Gastroesophageal sphincter (tissue), 4 donors: ENCODE results near the gene ARX. TPM values are rescaled to one million over a fixed set of nuclear protein-coding genes. Genes with fewer than 3 reads are reported as not detected.

Experiments used
- ATAC-seq: fragments of 150-250 bp; one replicate; pipeline ENCODE4 v1.9.1; 2016; ENCODE audit warnings: mild to moderate bottlenecking, moderate library complexity
- H3K27ac ChIP-seq, 4 donors: fragments of 200-600 bp; sonication (generic) in 3 of 4; 1 replicate in 3 of 4; 2 replicates in 1 of 4; pipeline ENCODE4 v1.5.1; 2016 to 2019
- H3K27me3 ChIP-seq: fragments of 200-600 bp; sonication (generic); one replicate; pipeline ENCODE4 v1.5.1; 2019
- H3K36me3 ChIP-seq, 2 donors: fragments of 200-600 bp; sonication (generic); one replicate each; pipeline ENCODE4 v1.5.1; 2019; ENCODE audit warnings: control low read depth in 1 of 2
- H3K4me1 ChIP-seq, 3 donors: fragments of 200-600 bp; sonication (generic); 1 replicate in 2 of 3; 2 replicates in 1 of 3; pipeline ENCODE4 v1.5.1; 2016 to 2019; ENCODE audit warnings: control low read depth in 2 of 3
- H3K4me3 ChIP-seq, 2 donors: fragments of 200-600 bp; sonication (generic); one replicate each; pipeline ENCODE4 v1.5.1; 2019; ENCODE audit warnings: mild to moderate bottlenecking in 1 of 2, moderate library complexity in 1 of 2
- H3K9me3 ChIP-seq, 3 donors: fragments of 200-600 bp; sonication (generic); one replicate each; pipeline ENCODE4 v1.5.1; 2017 to 2019; ENCODE audit warnings: control low read depth in 2 of 3
- EP300 ChIP-seq: sonication (generic); formaldehyde crosslinking; IDR thresholded peaks from one replicate; pipeline ENCODE4 v1.6.1; 2017; ENCODE audit warnings: antibody characterized with exemption, mild to moderate bottlenecking
- POLR2A ChIP-seq, 2 donors: fragments of 450-650 bp; IDR thresholded peaks; one replicate each; pipeline ENCODE4 v1.6.1; 2017; ENCODE audit warnings: antibody characterized with exemption in 2 of 2, mild to moderate bottlenecking in 2 of 2, moderate library complexity in 1 of 2
- POLR2AphosphoS5 ChIP-seq: sonication (generic); formaldehyde crosslinking; IDR thresholded peaks from one replicate; pipeline ENCODE4 v1.6.1; 2017; ENCODE audit warnings: antibody characterized with exemption
- WGBS, 2 donors: methylation state at CpG; one replicate each; pipeline ENCODE4 v1.1.5; 2018; ENCODE audit warnings: low coverage in 1 of 2; 5-methylcytosine and 5-hydroxymethylcytosine counted together
- total RNA-seq, 4 donors: library from RNA; depleted of rRNA; stranded (reverse); fragments of >200 nt; gene quantifications; one replicate each; pipeline ENCODE4 v1.1.0, GENCODE V29; 2016
- TF ChIP-seq, protein P1 (sequence below), 4 experiments: fragments of 200-600 bp in 2 of 4; fragments of 450-650 bp in 2 of 4; sonication (generic) in 1 of 4; IDR thresholded peaks; one replicate each; pipeline ENCODE4 v1.5.1; 2017 to 2019; ENCODE audit warnings: antibody characterized with exemption in 4 of 4, mild to moderate bottlenecking in 2 of 4, moderate library complexity in 2 of 4

The ARX gene
- total RNA-seq, 4 donors from 2014 or later, result not detected

- Histone ChIP-seq H3K27ac (no peak overlapping the region), H3K4me1 (no peaks in the 10 kb centered on the region), H3K27me3 (no peaks in the 10 kb centered on the region), H3K4me3 (no peak overlapping the region), H3K9me3 (no peaks in the 10 kb centered on the region), H3K36me3 (no peaks in the 10 kb centered on the region)
- WGBS, 2 donors, result 50 to 60% methylated on average over 1 of the region's 1 CpG
- no peak for ATAC-seq
- no peak for TF ChIP-seq POLR2A (IDR thresholded peaks at IDR 0.05)
- no peak for TF ChIP-seq EP300
- TF ChIP-seq POLR2AphosphoS5, result no peak
- TF ChIP-seq, protein P1, sequence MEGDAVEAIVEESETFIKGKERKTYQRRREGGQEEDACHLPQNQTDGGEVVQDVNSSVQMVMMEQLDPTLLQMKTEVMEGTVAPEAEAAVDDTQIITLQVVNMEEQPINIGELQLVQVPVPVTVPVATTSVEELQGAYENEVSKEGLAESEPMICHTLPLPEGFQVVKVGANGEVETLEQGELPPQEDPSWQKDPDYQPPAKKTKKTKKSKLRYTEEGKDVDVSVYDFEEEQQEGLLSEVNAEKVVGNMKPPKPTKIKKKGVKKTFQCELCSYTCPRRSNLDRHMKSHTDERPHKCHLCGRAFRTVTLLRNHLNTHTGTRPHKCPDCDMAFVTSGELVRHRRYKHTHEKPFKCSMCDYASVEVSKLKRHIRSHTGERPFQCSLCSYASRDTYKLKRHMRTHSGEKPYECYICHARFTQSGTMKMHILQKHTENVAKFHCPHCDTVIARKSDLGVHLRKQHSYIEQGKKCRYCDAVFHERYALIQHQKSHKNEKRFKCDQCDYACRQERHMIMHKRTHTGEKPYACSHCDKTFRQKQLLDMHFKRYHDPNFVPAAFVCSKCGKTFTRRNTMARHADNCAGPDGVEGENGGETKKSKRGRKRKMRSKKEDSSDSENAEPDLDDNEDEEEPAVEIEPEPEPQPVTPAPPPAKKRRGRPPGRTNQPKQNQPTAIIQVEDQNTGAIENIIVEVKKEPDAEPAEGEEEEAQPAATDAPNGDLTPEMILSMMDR (IDR thresholded peaks at IDR 0.05), result no peak
Observed at GRCh38 chrX:24965372-24965771, 50.4 kb downstream of the ARX start.

GRCh38 chrX:24963823-24964222 is 51.9 kb downstream of the ARX start:
- ATAC-seq, result no peak
- H3K27ac ChIP-seq, result no peak overlapping the region
- WGBS, 2 donors, result 90 to 95% methylated on average over 2 of the region's 2 CpGs
- no peaks in the 10 kb centered on the region for H3K36me3 ChIP-seq
- TF ChIP-seq POLR2A (IDR thresholded peaks at IDR 0.05) (no peak), EP300 (no peak), POLR2AphosphoS5 (no peak)
- TF ChIP-seq, protein P1 (IDR thresholded peaks at IDR 0.05), result no peak
- no peaks in the 10 kb centered on the region for H3K9me3 ChIP-seq
- no peaks in the 10 kb centered on the region for H3K27me3 ChIP-seq
- no peak overlapping the region for H3K4me3 ChIP-seq
- no peaks in the 10 kb centered on the region for H3K4me1 ChIP-seq

DNA sequence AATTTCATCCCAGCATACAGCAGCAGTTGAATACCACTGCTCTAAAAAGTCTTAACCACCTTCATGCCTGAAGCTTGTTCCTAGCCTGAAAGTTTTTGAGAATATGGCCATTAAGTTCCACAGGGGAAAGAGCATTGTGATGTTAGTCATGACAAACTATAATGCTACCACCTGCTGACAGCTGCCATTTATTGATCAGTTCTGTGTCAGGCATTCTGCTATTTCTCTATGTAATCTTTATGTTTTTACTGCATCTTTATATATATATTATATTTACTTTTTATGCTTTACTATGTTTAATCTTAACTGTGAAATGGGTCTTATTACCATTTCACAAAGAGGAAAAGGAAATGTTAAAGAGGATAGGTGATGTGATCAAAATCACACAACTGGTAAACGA is 54.0 kb downstream of the ARX start:
- no peak overlapping the region for H3K27ac ChIP-seq
- H3K9me3 ChIP-seq, result no peaks in the 10 kb centered on the region
- no peak overlapping the region for H3K4me3 ChIP-seq
- no peaks in the 10 kb centered on the region for H3K36me3 ChIP-seq
- 57% methylated on average over 1 of the region's 1 CpG; no CpG with 5 or more reads in 1 of the 2 donors for WGBS, 2 donors
- H3K4me1 ChIP-seq, result no peaks in the 10 kb centered on the region
- no peak for TF ChIP-seq EP300
- H3K27me3 ChIP-seq, result no peaks in the 10 kb centered on the region
- ATAC-seq, result no peak

DNA sequence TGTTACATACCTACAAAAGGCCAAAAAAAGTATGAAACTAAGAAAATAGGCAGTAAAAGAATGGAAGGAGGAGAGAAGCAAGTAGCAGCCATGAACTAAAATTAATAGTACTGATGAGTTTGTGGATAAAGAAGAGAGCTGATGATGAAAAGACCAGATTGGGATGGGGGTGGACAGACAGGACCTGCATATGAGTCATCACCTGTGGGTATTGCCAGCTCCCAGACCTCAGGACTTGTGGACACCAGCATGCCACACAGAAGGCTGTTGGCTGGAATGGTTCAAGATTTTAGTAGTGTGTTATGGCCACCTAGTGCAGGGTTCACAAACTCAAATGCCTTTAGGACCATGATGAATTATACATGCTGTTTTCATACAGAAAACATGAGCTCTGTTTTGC is 58.9 kb downstream of the ARX start:
- no peak overlapping the region for H3K27ac ChIP-seq
- H3K9me3 ChIP-seq, result no peaks in the 10 kb centered on the region
- no peak for ATAC-seq
- no peak overlapping the region for H3K4me3 ChIP-seq
- H3K27me3 ChIP-seq, result no peaks in the 10 kb centered on the region
- TF ChIP-seq POLR2A (IDR thresholded peaks at IDR 0.05) (no peak), EP300 (no peak)
- TF ChIP-seq, protein P1 (IDR thresholded peaks at IDR 0.05), result no peak
- H3K36me3 ChIP-seq, result no peaks in the 10 kb centered on the region
- no peaks in the 10 kb centered on the region for H3K4me1 ChIP-seq

DNA sequence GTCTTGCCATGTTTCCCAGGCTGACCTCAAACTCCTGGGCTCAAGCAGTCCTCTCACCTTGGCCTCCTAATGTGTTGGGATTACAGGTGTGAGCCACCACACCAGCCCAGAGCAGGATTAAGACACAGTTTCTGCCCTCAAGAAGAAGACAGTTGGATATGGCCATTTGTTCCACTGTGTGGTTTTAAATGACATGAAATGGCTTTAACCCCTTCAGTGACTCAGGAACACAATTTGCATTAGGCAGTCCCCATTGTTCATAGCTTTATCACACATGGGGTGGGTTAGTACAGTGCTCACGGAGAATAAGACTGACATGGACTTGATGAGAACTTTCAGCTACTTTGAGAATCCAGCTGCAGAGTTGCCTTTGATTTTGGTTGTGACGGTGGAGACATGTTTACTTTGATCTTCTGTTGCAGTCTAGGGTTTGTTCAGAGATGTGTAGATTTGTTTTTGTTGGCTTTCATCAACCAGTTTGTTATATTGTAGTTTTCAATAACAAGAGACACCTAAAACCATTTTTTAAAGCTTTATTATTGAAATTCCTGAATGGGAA is 60.3 kb downstream of the ARX start:
- no peak for TF ChIP-seq EP300
- TF ChIP-seq POLR2AphosphoS5, result no peak
- TF ChIP-seq, protein P1 (IDR thresholded peaks at IDR 0.05), result no peak
- no peak for TF ChIP-seq POLR2A (IDR thresholded peaks at IDR 0.05)

More for the DNA sequence above, 60.3 kb downstream of the ARX start:
- no peak for ATAC-seq
- H3K27me3 ChIP-seq, result no peaks in the 10 kb centered on the region
- H3K36me3 ChIP-seq, result no peaks in the 10 kb centered on the region
- H3K4me3 ChIP-seq, result no peak overlapping the region
- H3K9me3 ChIP-seq, result no peaks in the 10 kb centered on the region
- H3K27ac ChIP-seq, result no peak overlapping the region
- H3K4me1 ChIP-seq, result no peaks in the 10 kb centered on the region
- 100% methylated on average over 1 to 2 of the region's 2 CpGs for WGBS, 2 donors
